HL-60 (cell line): ENCODE results near the gene INTS1.

ENCODE experiments used
- CTCF ChIP-seq: IDR thresholded peaks from one replicate; pipeline ENCODE4 v1.5.1; 2011; ENCODE audit warnings: low read length, control low read depth, inconsistent platforms; ENCODE audit not compliant: insufficient read depth
- GABPA ChIP-seq: IDR thresholded peaks from 2 replicates; pipeline ENCODE4 v1.6.1; 2012; ENCODE audit warnings: low read depth
- POLR2AphosphoS5 ChIP-seq: IDR thresholded peaks from 2 replicates; pipeline ENCODE4 v1.6.1; 2012; ENCODE audit warnings: low read depth
- REST ChIP-seq: IDR thresholded peaks from 2 replicates; pipeline ENCODE4 v1.6.1; 2012; ENCODE audit warnings: low read depth; ENCODE audit not compliant: insufficient replicate concordance
- SPI1 ChIP-seq: IDR thresholded peaks from 2 replicates; pipeline ENCODE4 v1.6.1; 2012; ENCODE audit warnings: low read depth, mild to moderate bottlenecking, borderline replicate concordance

GRCh38 chr7:1501487-1502270 is 2.5 kb downstream of the INTS1 start:
- TF ChIP-seq SPI1 = no peak
- no peak for TF ChIP-seq CTCF
- TF ChIP-seq POLR2AphosphoS5 = no peak
- no peak for TF ChIP-seq GABPA
- no peak for TF ChIP-seq REST
